ENCODE results near the gene KHDC4. TPM values are rescaled to one million over a fixed set of nuclear protein-coding genes. Genes with fewer than 3 reads are reported as not detected.
"Not testable (repeated sequence)": the region's sequence is repeated elsewhere in the genome, so short reads cannot be mapped to it uniquely, and the experiment has no call there.

The KHDC4 gene
- total and polyA plus RNA-seq, 2 experiments from 2014 or later: 47.1 to 57.7 TPM

DNA sequence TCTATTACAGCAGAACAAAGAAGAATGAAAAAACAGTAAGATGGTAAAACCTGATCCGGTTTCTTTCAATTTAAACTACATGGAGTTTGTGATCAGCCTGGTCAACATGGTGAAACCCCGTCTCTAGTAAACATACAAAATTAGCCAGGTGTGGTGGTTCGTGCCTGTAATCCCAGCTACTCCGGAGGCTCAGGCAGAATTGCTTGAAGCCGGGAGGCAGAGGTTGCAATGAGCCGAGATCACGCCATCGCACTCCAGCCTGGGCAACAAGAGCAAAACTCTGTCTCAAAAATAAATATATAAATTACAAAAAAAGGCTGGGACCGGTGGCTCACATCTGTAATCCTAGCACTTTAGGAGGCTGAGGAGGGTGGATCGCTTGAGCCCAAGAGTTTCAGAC lies 3.5 kb downstream of the KHDC4 start:
- H3K4me1 Mint-ChIP-seq; H3K27me3 Mint-ChIP-seq (ENCODE audit: insufficient read depth, low read depth, poor library complexity); ATAC-seq; H3K9me2 ChIP-seq (ENCODE audit: insufficient read depth); DNase-seq (ENCODE audit: low spot score); H3K27ac Mint-ChIP-seq; H2AFZ ChIP-seq; H3K27ac ChIP-seq (ENCODE audit: low read depth); H3K27me3 ChIP-seq (ENCODE audit: insufficient read depth); H3K4me2 ChIP-seq; H3K4me3 ChIP-seq; H3K9me3 Mint-ChIP-seq: not testable (repeated sequence)
- peaks cover 73% of the 10 kb centered on the region for H3K79me2 ChIP-seq (replicated peaks; ENCODE audit: insufficient read depth)
- H3K36me3 Mint-ChIP-seq (ENCODE audit: low read depth): peaks cover 40% of the 10 kb centered on the region
- H3K36me3 ChIP-seq (ENCODE audit: insufficient read depth): peaks cover 72% of the 10 kb centered on the region
- H3F3A ChIP-seq (replicated peaks; ENCODE audit: low read depth): peaks cover 24% of the 10 kb centered on the region
- H3K4me1 ChIP-seq (ENCODE audit: insufficient read depth): peaks cover 16% of the 10 kb centered on the region
- H4K20me1 ChIP-seq (replicated peaks; ENCODE audit: insufficient read depth): peaks cover 57% of the 10 kb centered on the region
- H3K4me3 Mint-ChIP-seq: peak overlapping the region; percentile 42; the same call in 2 of the 3 replicates

DNA sequence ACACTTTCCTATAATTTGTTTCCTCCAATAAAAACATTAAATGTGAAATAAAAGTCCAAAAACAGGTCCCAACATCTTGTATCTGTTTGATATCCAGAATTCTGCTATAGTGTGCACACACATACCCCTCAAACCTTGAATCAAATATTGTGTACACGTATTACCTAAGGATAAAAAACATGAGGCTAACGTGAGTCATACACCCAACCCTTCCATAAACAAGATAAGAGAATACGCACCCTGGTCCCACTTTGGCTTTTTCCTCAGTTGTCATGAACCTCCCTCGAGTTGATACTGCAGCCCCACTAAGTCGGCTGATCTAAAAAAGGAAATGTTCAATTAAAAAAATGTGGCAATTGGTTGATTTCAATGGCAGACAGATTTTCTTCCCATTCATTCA lies 5.2 kb downstream of the KHDC4 start:
- H4K20me1 ChIP-seq (replicated peaks; ENCODE audit: insufficient read depth): peaks cover 71% of the 10 kb centered on the region
- no peaks in the 10 kb centered on the region for H3K9me2 ChIP-seq (ENCODE audit: insufficient read depth)
- H3K4me3 ChIP-seq: no peak overlapping the region
- Mint-ChIP-seq H3K4me1 (peaks cover 7% of the 10 kb centered on the region; the same call in 2 of the 3 replicates), H3K9me3 (no peaks in the 10 kb centered on the region), H3K27me3 (ENCODE audit: insufficient read depth, low read depth, poor library complexity) (peaks cover 7% of the 10 kb centered on the region), H3K36me3 (ENCODE audit: low read depth) (peaks cover 56% of the 10 kb centered on the region), H3K4me3 (no peak overlapping the region), H3K27ac (no peak overlapping the region)
- TF ChIP-seq EZH2 (IDR thresholded peaks at IDR 0.05; ENCODE audit: low read depth, unreplicated experiment): no peak
- TF ChIP-seq, protein P1, sequence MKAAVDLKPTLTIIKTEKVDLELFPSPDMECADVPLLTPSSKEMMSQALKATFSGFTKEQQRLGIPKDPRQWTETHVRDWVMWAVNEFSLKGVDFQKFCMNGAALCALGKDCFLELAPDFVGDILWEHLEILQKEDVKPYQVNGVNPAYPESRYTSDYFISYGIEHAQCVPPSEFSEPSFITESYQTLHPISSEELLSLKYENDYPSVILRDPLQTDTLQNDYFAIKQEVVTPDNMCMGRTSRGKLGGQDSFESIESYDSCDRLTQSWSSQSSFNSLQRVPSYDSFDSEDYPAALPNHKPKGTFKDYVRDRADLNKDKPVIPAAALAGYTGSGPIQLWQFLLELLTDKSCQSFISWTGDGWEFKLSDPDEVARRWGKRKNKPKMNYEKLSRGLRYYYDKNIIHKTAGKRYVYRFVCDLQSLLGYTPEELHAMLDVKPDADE (IDR thresholded peaks at IDR 0.05): no peak
- TF ChIP-seq NANOG (IDR thresholded peaks at IDR 0.05; ENCODE audit: borderline replicate concordance): no peak
- no peak for ATAC-seq
- no peak for DNase-seq (ENCODE audit: low spot score)
- no peak overlapping the region for H3K27ac ChIP-seq (ENCODE audit: low read depth)
- no peak overlapping the region for H3K4me2 ChIP-seq
- peaks cover 24% of the 10 kb centered on the region for H3F3A ChIP-seq (replicated peaks; ENCODE audit: low read depth)
- peaks cover 76% of the 10 kb centered on the region for H3K79me2 ChIP-seq (replicated peaks; ENCODE audit: insufficient read depth)
- H2AFZ ChIP-seq: no peak overlapping the region
- no peaks in the 10 kb centered on the region for H3K27me3 ChIP-seq (ENCODE audit: insufficient read depth)
- H3K4me1 ChIP-seq (ENCODE audit: insufficient read depth): peaks cover 16% of the 10 kb centered on the region
- H3K36me3 ChIP-seq (ENCODE audit: insufficient read depth): peaks cover 89% of the 10 kb centered on the region

DNA sequence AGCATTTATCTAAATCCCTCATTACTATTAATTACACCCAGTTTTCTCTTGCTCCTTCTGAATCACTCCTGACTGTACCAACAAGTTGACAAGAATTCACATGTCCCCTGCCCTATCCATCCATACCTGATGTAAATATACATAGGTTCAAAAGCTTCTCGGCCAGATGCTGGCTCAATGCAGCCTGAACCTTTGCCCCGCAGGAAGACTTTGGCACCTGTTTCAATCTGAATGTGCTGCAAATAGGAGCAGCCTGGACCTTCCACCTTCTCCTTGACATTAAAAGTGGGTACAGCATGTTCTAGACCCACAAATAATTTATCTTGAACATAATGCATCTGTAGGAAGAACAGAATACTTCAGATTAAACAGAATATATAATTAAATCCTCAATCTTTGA lies 8.7 kb downstream of the KHDC4 start:
- no peaks in the 10 kb centered on the region for H3K4me1 ChIP-seq (ENCODE audit: insufficient read depth)
- H3K27ac ChIP-seq (ENCODE audit: low read depth): peak overlapping the region; percentile 50; the same call in 1 of the 2 replicates
- peaks cover 36% of the 10 kb centered on the region for H3F3A ChIP-seq (replicated peaks; ENCODE audit: low read depth)
- peaks cover 69% of the 10 kb centered on the region for H4K20me1 ChIP-seq (replicated peaks; ENCODE audit: insufficient read depth)
- H3K79me2 ChIP-seq (replicated peaks; ENCODE audit: insufficient read depth): peaks cover 40% of the 10 kb centered on the region
- H2AFZ ChIP-seq: no peak overlapping the region
- ATAC-seq (no peak), DNase-seq (ENCODE audit: low spot score) (no peak)
- Mint-ChIP-seq H3K27me3 (ENCODE audit: insufficient read depth, low read depth, poor library complexity) (peaks cover 2% of the 10 kb centered on the region), H3K4me3 (no peak overlapping the region), H3K9me3 (no peaks in the 10 kb centered on the region), H3K36me3 (ENCODE audit: low read depth) (peaks cover 92% of the 10 kb centered on the region), H3K27ac (no peak overlapping the region), H3K4me1 (no peaks in the 10 kb centered on the region)
- H3K9me2 ChIP-seq (ENCODE audit: insufficient read depth): no peaks in the 10 kb centered on the region
- H3K27me3 ChIP-seq (ENCODE audit: insufficient read depth): no peaks in the 10 kb centered on the region
- H3K36me3 ChIP-seq (ENCODE audit: insufficient read depth): peaks cover 95% of the 10 kb centered on the region
- H3K4me2 ChIP-seq: no peak overlapping the region
- H3K4me3 ChIP-seq: no peak overlapping the region
- TF ChIP-seq ZNF114 (CRISPR knock-in tag; IDR thresholded peaks at IDR 0.05): no peak
- no peak for TF ChIP-seq CREB1 (CRISPR knock-in tag; IDR thresholded peaks at IDR 0.05; ENCODE audit: low read depth)
- TF ChIP-seq STAT1 (IDR thresholded peaks at IDR 0.05; ENCODE audit: unreplicated experiment): no peak
- TF ChIP-seq POLR2AphosphoS5 (IDR thresholded peaks at IDR 0.05; ENCODE audit: low read depth): no peak
- TF ChIP-seq, protein P2, sequence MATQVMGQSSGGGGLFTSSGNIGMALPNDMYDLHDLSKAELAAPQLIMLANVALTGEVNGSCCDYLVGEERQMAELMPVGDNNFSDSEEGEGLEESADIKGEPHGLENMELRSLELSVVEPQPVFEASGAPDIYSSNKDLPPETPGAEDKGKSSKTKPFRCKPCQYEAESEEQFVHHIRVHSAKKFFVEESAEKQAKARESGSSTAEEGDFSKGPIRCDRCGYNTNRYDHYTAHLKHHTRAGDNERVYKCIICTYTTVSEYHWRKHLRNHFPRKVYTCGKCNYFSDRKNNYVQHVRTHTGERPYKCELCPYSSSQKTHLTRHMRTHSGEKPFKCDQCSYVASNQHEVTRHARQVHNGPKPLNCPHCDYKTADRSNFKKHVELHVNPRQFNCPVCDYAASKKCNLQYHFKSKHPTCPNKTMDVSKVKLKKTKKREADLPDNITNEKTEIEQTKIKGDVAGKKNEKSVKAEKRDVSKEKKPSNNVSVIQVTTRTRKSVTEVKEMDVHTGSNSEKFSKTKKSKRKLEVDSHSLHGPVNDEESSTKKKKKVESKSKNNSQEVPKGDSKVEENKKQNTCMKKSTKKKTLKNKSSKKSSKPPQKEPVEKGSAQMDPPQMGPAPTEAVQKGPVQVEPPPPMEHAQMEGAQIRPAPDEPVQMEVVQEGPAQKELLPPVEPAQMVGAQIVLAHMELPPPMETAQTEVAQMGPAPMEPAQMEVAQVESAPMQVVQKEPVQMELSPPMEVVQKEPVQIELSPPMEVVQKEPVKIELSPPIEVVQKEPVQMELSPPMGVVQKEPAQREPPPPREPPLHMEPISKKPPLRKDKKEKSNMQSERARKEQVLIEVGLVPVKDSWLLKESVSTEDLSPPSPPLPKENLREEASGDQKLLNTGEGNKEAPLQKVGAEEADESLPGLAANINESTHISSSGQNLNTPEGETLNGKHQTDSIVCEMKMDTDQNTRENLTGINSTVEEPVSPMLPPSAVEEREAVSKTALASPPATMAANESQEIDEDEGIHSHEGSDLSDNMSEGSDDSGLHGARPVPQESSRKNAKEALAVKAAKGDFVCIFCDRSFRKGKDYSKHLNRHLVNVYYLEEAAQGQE (IDR thresholded peaks at IDR 0.05; ENCODE audit: unreplicated experiment): no peak
- no peak for TF ChIP-seq JUNB (IDR thresholded peaks at IDR 0.05; ENCODE audit: unreplicated experiment)
- TF ChIP-seq EZH2 (IDR thresholded peaks at IDR 0.05; ENCODE audit: low read depth, unreplicated experiment): no peak
- TF ChIP-seq NANOG (IDR thresholded peaks at IDR 0.05; ENCODE audit: borderline replicate concordance): no peak
- TF ChIP-seq, protein P1 (IDR thresholded peaks at IDR 0.05): no peak
- TF ChIP-seq EZH2phosphoT487 (IDR thresholded peaks at IDR 0.05; ENCODE audit: unreplicated experiment): no peak
- TF ChIP-seq ZNF331 (CRISPR knock-in tag; IDR thresholded peaks at IDR 0.05; ENCODE audit: low read depth): no peak
- TF ChIP-seq, protein P3, sequence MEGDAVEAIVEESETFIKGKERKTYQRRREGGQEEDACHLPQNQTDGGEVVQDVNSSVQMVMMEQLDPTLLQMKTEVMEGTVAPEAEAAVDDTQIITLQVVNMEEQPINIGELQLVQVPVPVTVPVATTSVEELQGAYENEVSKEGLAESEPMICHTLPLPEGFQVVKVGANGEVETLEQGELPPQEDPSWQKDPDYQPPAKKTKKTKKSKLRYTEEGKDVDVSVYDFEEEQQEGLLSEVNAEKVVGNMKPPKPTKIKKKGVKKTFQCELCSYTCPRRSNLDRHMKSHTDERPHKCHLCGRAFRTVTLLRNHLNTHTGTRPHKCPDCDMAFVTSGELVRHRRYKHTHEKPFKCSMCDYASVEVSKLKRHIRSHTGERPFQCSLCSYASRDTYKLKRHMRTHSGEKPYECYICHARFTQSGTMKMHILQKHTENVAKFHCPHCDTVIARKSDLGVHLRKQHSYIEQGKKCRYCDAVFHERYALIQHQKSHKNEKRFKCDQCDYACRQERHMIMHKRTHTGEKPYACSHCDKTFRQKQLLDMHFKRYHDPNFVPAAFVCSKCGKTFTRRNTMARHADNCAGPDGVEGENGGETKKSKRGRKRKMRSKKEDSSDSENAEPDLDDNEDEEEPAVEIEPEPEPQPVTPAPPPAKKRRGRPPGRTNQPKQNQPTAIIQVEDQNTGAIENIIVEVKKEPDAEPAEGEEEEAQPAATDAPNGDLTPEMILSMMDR (conservative IDR thresholded peaks at IDR 0.05; ENCODE audit: low read depth in 2 of 2): no peak

Measured in GM23338 (cell line).